HG02884 (cell line): ENCODE measurements around the gene GRIA2.
"Not testable (repeated sequence)": the region's sequence is repeated elsewhere in the genome, so short reads cannot be mapped to it uniquely, and the experiment has no call there.

Source experiments
- ATAC-seq: cut with Tn5 transposase; IDR thresholded peaks from one replicate; pipeline ENCODE4 v1.9.1; 2021; ENCODE audit warnings: mild to moderate bottlenecking, moderate library complexity; ENCODE audit not compliant: unreplicated experiment

The GRIA2 gene

DNA sequence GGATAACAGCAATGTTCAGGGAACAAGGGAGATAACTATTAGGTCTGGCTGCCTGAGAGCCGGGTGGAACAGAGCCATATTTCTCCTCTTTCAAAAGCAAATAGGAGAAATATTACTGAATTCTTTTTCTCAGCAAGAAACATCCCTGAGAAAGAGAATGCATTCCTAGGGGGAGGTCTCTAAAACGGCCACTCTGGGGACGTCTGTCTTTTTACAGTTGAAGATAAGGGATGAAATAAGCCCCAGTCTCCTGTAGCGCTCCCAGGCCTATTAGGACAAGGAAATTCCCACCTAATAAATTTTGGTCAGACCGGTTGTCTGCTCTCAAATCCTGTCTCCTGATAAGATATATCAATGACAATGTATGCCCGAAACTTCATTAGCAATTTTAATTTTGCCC lies 37.6 kb downstream of the GRIA2 start:
- not testable (repeated sequence) for ATAC-seq

GRCh38 chr4:157265281-157265680 lies 44.8 kb downstream of the GRIA2 start:
- ATAC-seq = no peak

DNA sequence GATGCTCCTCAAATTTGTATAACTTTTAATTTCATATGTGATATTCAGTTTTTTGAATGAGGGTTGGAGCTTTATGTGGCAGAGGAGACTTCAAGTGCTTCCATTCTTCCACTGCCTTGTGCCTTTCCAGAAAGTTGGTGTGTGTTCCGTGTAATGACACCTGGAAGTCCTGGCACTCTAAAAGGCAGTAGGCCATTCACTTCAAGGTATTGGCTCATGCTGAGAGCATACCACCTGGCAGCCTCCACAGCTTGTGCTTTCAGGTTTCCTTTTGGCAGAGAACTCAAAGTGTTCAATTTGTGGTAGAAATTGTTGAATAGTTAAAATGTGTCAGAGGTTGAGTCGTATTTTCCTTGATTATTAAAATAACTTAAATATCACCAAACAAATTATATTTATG lies 49.6 kb downstream of the GRIA2 start:
- no peak for ATAC-seq

DNA sequence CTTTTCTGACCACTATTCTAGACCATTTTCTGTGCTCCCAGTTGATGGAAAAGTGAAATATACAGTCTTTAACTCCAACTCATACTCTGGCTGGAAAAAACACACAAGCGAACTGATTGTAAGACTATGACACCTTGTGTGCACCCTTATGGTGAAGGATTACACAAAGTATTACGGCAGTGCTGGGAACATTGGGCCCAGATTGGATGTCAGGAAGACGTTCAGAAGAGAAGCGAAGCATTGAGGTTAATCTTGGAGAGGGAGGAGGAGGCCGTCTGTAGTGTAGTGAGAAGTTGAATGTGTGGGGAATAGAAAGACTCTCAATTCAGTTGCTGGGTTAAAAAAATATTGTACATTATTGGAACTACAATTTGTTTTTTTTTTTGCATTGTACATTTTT lies 50.0 kb downstream of the GRIA2 start:
- no peak for ATAC-seq

DNA sequence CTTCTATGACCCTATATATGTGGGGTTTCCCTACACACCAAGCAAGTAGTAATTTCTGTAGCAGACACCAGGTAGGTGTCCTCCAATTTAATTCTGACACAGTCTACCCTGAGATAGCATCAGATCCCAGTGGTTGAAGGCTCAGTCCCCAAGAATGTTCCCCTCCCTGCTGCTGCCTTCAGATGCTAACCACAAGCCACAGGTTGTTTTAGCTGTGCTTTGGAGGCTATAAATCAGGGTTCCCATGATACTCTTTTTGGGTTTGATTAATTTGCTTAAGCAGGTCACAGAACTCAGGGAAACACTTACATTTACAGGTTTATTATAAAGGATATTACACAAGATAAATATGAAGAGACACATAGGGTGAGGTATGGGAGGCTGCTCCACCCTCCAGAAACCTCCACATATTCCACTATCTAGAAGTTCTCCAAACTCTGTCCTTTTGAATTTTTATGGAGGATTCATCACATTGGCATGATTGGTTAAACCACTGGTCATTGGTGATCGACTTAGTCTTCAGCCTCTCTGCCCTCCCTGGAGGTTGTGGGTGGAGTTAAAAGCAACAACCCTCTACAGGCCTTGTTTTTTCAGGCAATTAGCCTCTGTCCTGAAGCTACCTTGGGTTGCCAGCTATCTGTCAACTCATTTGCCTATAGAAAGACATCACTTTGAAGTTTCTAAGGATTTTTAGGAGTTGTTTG lies 50.8 kb downstream of the GRIA2 start:
- ATAC-seq = no peak

DNA sequence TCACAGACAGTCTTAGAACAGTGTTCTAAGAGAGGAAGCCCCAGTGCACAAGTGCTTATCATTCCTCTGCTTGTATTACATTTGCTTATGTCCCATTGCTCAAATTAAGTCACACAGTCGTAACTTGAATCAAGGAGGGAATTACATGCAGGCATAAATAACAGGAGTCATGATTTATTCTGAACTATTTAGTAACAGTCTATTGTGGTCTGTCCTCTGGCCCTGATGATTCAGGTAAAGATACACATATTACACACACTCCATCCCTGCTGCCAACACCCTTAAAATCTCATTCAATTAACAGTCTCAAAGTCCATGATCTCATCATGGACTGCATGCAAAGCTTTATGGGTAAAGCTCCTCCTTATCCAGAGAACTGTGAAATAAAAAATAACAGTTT lies 60.1 kb downstream of the GRIA2 start:
- no peak for ATAC-seq

GRCh38 chr4:157282019-157282418 lies 61.5 kb downstream of the GRIA2 start:
- ATAC-seq = no peak

- ATAC-seq = no peak
These were observed 66.9 kb downstream of the GRIA2 start for GRCh38 chr4:157287445-157287844.

- ATAC-seq = no peak
These were observed 70.1 kb downstream of the GRIA2 start for GRCh38 chr4:157290622-157291021.

- ATAC-seq = no peak
These were observed 70.5 kb downstream of the GRIA2 start for GRCh38 chr4:157291071-157291470.

GRCh38 chr4:157293673-157294072 lies 73.1 kb downstream of the GRIA2 start:
- ATAC-seq = no peak

DNA sequence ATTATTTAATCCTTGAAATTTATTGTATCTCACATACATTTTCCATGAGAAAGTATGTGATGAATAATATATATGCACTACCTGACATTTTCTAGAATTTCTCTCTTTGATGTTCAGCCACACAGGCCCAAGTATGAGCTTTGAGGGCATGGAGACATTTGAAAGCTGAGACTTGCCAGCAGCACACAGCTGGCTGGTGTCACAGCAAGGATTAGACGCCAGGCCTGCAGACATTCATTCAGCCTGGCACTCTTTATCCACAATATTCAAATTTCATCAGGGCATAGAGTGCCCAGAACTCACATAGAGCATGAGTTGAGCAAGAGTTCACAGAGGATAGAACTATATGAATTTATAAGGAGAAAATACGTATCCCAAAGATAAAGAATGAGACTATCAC lies 74.0 kb downstream of the GRIA2 start:
- ATAC-seq = no peak

DNA sequence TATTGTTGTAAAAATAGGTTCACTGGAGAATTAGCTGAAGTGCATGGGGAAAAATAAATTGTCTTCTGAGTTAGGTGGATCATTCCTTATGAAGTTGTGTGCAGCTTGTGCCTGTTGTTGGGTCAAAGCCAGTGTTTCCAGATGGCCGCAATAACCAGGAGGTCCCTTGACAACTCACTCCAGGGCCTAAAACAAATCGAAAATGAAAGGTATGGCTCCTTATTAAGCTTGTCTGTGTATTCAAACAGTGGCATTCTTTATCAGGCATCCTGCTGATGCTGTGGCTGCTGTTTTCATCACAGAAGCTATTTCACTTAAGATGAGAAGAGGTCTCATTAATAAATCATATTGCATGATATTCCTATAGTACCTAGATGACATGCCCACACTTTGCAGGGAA lies 80.2 kb downstream of the GRIA2 start:
- ATAC-seq = no peak

DNA sequence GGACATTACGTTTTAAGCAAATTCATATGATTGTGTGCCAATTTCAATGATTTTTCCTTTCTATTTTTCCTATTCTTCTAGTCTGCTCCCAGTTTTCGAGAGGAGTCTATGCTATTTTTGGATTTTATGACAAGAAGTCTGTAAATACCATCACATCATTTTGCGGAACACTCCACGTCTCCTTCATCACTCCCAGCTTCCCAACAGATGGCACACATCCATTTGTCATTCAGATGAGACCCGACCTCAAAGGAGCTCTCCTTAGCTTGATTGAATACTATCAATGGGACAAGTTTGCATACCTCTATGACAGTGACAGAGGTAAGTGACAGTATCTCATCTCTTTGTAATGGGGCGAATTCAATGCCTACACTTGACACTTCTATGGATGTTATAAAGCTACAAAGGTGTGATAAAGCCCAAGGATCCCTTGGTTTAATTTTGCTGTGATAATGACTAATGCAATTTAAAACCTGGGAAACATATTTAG lies 83.0 kb downstream of the GRIA2 start:
- ATAC-seq = no peak

- no peak for ATAC-seq
These were observed 84.2 kb downstream of the GRIA2 start for GRCh38 chr4:157304769-157305168.

GRCh38 chr4:157312702-157313101 lies 92.2 kb downstream of the GRIA2 start:
- ATAC-seq = no peak

DNA sequence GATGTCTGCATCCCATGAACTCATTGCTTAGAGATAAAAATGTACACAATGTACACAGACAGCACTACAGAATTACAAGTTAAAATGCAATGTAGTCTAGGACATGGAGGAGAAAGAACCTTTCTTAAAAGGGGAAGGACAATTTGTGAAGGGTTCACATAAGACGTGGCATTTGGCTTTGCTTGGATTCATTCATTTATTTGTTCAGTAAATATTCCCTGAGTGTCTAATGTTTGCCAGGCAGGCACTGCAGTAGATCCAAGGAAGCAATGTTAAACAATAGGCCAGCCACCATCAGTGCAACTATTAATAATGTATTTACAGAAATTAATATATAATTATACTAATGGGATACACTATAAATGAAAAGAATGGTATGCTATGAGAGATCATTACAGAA lies 94.4 kb downstream of the GRIA2 start:
- no peak for ATAC-seq

DNA sequence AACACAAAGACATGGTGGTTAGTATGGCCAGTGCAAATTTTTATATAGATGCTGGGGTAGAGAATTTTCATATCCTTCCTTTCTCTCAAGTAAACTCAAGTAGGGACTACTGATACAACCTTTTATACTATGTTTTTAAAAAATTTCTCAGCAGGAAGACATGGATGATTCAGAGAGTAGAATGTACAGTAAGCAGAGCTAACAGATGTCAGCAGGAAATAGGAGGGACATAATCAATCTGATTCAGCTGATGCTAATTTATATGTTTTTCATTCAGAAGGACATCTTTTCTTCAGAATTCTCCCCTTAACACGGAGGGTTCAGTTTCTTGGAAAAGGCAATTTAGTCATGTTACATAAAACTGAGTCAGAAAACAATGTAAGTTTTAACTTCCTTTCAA lies 95.4 kb downstream of the GRIA2 start:
- no peak for ATAC-seq

GRCh38 chr4:157320092-157320491 lies 99.6 kb downstream of the GRIA2 start:
- ATAC-seq = no peak

GRCh38 chr4:157327666-157328065 lies 107.1 kb downstream of the GRIA2 start:
- no peak for ATAC-seq

DNA sequence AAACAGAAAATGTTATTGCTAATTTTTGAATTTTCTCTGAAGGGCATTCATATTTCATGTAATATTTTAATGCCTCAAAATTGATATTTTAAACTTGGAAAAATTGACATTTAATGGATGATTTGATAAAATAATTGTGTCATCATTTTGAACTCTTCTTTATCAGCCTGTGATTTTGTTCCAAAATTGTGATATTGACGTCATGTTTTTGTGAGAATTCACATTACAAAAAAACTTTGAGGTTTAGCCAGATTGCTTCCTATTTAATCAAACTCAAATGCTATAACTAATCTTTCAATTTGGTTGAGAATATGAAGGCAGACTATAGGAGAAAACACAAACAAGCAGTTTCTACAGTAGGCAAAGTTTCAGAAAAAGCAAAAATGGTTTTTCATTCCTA lies 137.4 kb downstream of the GRIA2 start:
- ATAC-seq = no peak

DNA sequence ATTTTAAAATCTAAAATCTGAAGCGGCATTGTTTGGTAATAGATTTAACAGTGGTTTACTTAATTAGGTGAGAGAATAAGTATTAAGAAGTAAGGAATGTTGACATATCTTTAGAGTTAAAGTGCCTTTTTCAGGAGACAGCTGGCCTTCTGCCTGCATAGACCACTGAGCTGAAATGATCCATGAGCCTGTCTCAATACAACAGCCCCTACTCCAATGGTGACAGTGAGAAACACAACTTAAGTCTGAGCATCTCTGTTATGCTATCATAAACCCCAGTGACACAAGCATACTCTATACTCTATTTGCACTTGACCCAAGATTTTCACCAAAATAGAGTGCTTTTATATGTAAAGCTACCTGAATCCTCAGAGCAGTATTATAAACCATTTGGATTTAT lies 137.9 kb downstream of the GRIA2 start:
- ATAC-seq = no peak

- no peak for ATAC-seq
These were observed 138.3 kb downstream of the GRIA2 start for GRCh38 chr4:157358851-157359250.
